Rectal smooth muscle tissue (tissue), 1 donor: ENCODE data around the gene RBM47.

ENCODE experiments used
- H3K27ac ChIP-seq: one replicate; pipeline ENCODE4 v1.7.0; 2013; ENCODE audit warnings: low read depth, low read length, inconsistent platforms
- H3K27me3 ChIP-seq: one replicate; pipeline ENCODE4 v1.7.0; 2013; ENCODE audit warnings: low read length; ENCODE audit not compliant: control insufficient read depth, insufficient read depth
- H3K36me3 ChIP-seq: one replicate; pipeline ENCODE4 v1.7.0; 2013; ENCODE audit warnings: low read length; ENCODE audit not compliant: control insufficient read depth, insufficient read depth
- H3K4me1 ChIP-seq: one replicate; pipeline ENCODE4 v1.7.0; 2013; ENCODE audit warnings: low read length; ENCODE audit not compliant: control insufficient read depth, insufficient read depth
- H3K4me3 ChIP-seq: one replicate; pipeline ENCODE4 v1.7.0; 2013; ENCODE audit warnings: low read length
- H3K9ac ChIP-seq: one replicate; pipeline ENCODE4 v1.7.0; 2013; ENCODE audit warnings: low read length

RBM47 gene

DNA sequence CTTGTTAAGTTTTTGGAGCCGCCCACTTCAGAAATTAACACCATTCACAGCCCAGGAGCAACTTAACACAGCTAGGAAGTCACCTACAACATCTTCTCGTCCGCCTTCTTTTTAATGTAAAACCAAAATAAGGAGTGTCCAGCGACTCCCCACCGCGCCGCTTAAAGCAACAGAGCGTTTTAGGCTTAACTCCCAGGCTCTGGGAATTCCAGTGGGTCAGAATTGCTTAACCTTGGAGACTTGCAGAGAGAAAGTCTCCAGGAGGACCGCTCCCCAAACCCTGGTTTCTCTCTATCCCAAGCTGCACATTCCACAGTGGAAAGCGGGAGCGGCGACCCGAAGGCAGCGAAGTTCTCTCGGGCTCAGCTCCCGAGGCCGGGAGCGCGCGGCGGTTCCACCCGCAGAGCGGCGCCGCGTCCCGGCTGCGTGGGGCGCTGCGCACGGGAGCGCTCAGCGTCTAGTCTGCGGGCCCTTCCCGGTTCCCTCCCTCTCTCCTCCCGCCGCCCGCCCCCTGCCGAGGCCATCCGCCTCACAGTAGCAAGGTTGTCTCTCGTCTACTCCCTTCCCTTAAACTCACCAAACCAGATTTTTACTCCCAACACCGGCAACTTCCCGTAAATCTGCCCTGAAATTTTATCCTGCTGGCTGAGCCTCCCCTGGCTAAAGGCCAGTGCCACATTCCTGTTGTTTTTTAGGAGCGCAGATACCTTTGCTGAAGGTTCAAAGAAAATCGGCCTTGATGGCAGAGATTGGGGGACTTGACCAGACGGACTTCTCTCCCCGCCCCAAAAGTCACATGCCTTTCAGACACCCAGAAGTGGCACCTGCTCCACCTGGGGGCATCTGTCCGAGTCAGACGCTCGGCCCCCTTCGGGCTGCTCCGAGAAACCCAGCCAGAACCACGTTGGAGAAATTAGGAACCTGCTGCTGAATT lies at the start of gene RBM47:
Gene RBM47 (minus strand): TSS at position 464 of the 934 bp plus-strand sequence. CDS start 190,971 bp downstream, outside the sequence.
- Histone ChIP-seq H3K4me1 (peaks cover 3% of the 10 kb centered on the region), H3K36me3 (no peaks in the 10 kb centered on the region), H3K4me3 (peak within 1 kb of the TSS; percentile 70), H3K27ac (peak within 1 kb of the TSS; percentile 33), H3K27me3 (no peaks in the 10 kb centered on the region), H3K9ac (peak within 1 kb of the TSS; percentile 41)

DNA sequence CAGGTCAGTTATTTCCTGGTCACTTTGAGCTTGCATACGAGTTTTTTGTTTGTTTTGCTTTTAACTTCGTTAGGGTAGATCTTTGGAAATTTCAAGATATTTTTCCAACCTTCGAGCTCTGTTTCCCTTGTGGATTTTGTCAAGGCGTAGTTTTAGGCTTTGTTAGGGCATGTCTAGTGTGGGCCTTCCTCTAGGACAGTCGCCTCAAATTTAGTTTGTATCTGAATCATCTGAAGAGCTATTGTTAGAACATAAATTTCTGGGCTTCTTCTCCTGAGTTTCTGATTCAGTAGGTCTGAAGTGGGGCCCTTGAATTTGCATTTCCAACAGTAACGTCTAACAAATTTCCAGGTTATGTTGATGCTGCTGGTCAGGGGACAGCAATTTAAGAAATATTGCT lies 48.8 kb upstream of the RBM47 start:
- Histone ChIP-seq H3K27me3 (no peaks in the 10 kb centered on the region), H3K27ac (no peak overlapping the region), H3K4me1 (no peaks in the 10 kb centered on the region), H3K4me3 (no peak overlapping the region), H3K9ac (no peak overlapping the region), H3K36me3 (no peaks in the 10 kb centered on the region)

GRCh38 chr4:40675166-40675565 lies 45.5 kb upstream of the RBM47 start:
- Histone ChIP-seq H3K4me3 (no peak overlapping the region), H3K9ac (no peak overlapping the region), H3K27me3 (no peaks in the 10 kb centered on the region), H3K4me1 (no peaks in the 10 kb centered on the region), H3K36me3 (no peaks in the 10 kb centered on the region), H3K27ac (no peak overlapping the region)

GRCh38 chr4:40672528-40673522 lies 43.2 kb upstream of the RBM47 start:
- Histone ChIP-seq H3K9ac (no peak overlapping the region), H3K4me1 (no peaks in the 10 kb centered on the region), H3K36me3 (no peaks in the 10 kb centered on the region), H3K27ac (no peak overlapping the region), H3K4me3 (no peak overlapping the region), H3K27me3 (no peaks in the 10 kb centered on the region)

DNA sequence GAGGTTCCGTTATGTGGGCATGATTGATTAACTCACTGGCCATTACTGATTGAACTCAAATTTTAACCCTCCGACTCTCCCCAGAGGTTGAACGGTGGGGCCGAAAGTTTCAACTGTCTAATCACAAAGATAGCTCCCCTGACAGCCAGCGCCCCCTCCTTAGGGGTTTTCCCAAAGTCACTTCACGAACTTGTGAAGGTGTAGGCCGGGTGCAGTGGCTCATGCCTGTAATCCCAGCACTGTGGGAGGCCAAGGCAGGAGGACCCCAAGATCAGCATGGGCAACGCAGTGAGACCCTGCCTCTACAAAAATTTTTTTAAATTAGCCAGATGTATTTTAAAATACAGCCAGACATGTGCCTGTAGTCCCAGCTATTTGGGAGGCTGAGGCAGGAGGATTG lies 39.8 kb upstream of the RBM47 start:
- no peak overlapping the region for H3K4me3 ChIP-seq
- H3K4me1 ChIP-seq = no peaks in the 10 kb centered on the region
- H3K27ac ChIP-seq = no peak overlapping the region
- no peaks in the 10 kb centered on the region for H3K36me3 ChIP-seq
- H3K27me3 ChIP-seq = no peaks in the 10 kb centered on the region
- no peak overlapping the region for H3K9ac ChIP-seq

- Histone ChIP-seq H3K36me3 (no peaks in the 10 kb centered on the region), H3K9ac (no peak overlapping the region), H3K4me3 (no peak overlapping the region), H3K4me1 (no peaks in the 10 kb centered on the region), H3K27ac (no peak overlapping the region), H3K27me3 (no peaks in the 10 kb centered on the region)
Observed at GRCh38 chr4:40665842-40666241, 36.2 kb upstream of the RBM47 start.

DNA sequence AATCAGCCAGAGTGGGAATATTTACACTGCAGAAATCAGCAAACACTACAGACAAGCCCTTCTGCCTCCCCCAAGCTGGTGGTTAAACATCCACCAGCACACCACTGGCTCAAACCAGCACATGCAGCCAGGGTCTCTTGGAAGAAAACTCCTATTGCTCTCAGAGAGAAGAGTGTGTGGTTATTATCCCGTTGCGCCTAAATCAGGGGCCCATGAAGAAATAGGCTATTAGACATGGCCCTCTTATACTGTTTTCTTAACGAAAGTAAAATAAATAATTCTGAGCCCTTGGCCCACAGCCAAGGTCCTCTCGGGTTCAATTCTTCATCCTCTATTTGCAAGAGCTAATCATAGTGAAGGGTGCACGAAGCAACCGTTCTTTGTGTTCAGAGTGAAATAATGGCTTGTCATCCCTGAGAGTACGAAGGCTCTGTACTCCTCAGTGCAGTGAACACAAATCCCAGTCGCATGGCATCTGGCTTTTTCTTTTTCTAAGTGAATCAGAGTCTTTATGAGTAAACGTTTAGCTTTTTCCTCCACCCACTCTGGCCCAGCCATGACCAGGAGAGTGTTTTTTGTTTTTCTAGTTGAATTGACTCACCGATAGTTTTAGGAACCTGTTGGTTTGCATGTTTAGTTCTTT lies 33.4 kb upstream of the RBM47 start:
- H3K27ac ChIP-seq = no peak overlapping the region
- no peaks in the 10 kb centered on the region for H3K36me3 ChIP-seq
- peak overlapping the region; percentile 8 for H3K4me3 ChIP-seq
- H3K4me1 ChIP-seq = no peaks in the 10 kb centered on the region
- no peaks in the 10 kb centered on the region for H3K27me3 ChIP-seq
- no peak overlapping the region for H3K9ac ChIP-seq

DNA sequence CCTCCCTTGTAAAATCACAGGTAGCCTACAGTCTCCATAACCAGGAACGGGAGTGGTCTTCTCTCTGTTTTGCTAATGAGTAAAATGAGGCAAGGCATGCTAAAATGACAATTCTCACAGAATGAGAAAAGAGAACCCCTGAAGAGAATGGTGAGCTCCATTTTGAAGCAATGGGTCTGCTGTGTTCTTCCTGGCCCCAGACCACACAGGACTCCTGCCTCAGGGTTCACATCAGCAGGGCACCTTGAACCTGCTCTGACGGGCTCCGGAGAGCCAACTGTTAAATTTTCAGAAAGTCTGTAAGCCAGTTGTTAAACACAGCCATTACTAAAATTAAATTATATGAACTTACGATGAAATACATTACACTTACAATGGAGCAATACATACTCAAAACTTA lies 32.1 kb upstream of the RBM47 start:
- no peak overlapping the region for H3K4me3 ChIP-seq
- H3K9ac ChIP-seq = no peak overlapping the region
- H3K27ac ChIP-seq = no peak overlapping the region
- H3K27me3 ChIP-seq = no peaks in the 10 kb centered on the region
- no peaks in the 10 kb centered on the region for H3K36me3 ChIP-seq
- no peaks in the 10 kb centered on the region for H3K4me1 ChIP-seq

DNA sequence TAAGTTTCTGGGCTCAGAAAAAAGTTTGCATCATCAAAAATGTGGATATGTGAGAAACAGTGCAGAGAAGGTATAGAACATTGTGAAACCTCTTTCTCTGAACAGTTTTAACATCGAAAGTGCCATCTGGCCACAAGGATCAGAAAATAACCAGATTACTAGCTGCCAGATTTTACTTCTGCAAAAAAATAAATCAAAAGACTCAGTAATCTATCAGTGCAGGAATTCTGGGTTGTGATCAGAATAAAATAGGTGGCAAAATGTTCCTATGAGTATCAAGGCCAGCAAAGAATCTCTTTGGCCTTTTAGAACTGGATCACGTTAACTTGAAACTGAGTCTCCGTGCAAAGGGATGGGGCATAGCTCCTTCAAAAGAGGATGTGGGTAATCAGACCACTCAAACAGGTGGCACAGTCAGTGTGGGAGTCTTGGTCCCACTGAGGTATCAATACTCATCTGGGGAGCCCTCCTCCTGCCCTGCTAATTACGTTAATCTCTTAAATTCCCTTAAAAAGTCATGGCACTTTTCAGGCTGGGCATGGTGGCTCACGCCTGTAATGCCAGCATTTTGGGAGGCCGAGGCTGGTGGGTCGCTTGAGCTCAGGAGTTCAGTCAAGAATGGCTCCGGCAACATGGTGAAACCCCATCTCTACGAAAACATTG lies 26.7 kb upstream of the RBM47 start:
- Histone ChIP-seq H3K27me3 (no peaks in the 10 kb centered on the region), H3K4me3 (no peak overlapping the region), H3K4me1 (no peaks in the 10 kb centered on the region), H3K27ac (no peak overlapping the region), H3K36me3 (no peaks in the 10 kb centered on the region), H3K9ac (no peak overlapping the region)

DNA sequence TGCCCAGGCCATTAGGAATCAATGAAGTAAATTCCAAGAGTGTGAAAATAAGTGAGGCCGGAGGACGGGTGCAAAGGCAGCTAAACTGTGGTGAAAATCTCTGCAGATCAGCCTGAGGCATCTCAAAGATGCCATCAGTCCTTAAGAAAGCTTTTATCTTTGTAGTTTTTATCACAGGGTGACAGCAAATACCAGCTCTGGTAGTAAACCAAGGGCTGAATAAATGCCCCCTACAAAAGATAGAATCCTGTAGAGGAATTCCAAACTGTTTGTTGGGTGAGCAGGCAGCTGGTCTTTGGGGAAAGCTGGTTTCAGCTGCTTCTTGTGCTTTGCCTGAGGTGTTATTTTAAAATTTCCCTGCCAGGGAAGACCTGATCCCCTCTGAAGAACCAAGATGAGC lies 21.6 kb upstream of the RBM47 start:
- Histone ChIP-seq H3K36me3 (no peaks in the 10 kb centered on the region), H3K27me3 (no peaks in the 10 kb centered on the region), H3K4me1 (no peaks in the 10 kb centered on the region), H3K4me3 (no peak overlapping the region), H3K27ac (no peak overlapping the region), H3K9ac (no peak overlapping the region)

DNA sequence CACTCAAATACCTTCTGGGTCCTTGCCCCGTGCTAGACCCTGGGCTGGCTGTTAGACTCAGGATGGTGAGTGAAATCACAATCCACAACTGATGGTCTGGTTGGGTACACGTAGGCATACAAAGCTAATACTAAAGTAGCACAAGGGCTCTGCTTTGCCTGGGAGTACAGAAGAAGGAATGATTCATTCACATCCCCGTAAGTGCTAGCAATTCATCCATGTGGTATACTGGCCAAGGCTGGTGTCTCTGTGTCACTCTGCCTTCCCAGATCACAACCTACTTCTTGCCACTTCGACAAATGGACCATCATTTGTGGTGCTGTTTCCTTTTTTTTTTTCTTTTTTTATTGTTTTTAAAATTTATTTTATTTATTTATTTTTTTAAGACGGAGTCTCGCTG lies 19.7 kb upstream of the RBM47 start:
- Histone ChIP-seq H3K4me3 (no peak overlapping the region), H3K9ac (no peak overlapping the region), H3K36me3 (no peaks in the 10 kb centered on the region), H3K4me1 (no peaks in the 10 kb centered on the region), H3K27me3 (no peaks in the 10 kb centered on the region), H3K27ac (no peak overlapping the region)
